ENCODE results near the gene ZMYM3.

DNA sequence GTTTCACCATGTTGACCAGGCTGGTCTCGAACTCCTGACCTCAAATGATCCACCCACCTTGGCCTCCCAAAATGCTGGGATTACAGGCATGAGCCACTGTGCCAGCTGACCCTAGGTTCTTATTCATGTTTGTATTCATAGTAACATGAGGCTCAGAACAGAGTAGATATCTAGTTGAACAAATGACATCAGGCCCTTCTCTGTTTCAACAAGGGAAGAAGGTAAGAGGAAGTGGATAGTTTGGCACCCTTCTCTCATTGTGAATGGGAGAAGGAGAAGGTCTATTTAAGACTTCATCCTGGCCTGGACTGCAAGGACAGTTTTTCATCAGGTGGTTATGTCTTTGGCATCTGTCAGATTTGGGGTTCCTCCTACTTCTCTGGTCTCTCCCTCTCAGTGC is 17.1 kb downstream of the ZMYM3 start:
- TF ChIP-seq YY1 (IDR thresholded peaks at IDR 0.05; ENCODE audit: insufficient read depth, insufficient read length) (no peak), SUZ12 (IDR thresholded peaks at IDR 0.05; ENCODE audit: extremely low read depth, insufficient read depth, insufficient read length) (no peak)

Measured in NT2/D1 (cell line).